ENCODE results near the gene SLC25A23.

The SLC25A23 gene

GRCh38 chr19:6481541-6482342, 22.1 kb upstream of the SLC25A23 start, which contains the start of gene DENND1C:
Gene DENND1C, minus strand, starts transcription at chr19:6481787. Its CDS starts 92 bp downstream, at chr19:6481695.
- DNase-seq: no peak

DNA sequence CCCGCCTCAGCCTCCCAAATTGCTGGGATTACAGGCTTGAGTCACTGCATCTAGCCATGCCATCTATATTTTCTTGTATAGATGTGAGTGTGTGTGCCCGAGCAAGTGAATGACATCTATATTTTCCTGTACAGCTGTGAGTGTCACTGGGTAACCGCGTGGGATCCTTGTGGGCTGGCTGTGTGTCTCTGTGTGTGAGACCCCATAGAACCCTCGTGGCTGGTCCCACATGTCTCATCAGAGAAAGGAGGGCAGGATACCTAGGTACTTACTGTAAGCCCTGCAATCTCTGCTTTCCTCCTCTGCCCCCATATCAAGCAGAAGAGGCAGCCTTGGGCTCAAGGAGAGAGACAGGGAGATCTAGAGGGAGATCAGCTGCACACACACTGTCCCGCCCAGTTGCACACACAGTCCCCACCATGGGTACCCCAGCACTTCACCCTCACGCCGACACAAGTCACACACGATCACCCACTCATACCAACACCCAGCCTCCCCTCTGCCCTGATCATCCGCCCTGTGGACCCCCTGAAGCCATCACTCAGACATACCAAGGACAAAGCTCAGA, 21.3 kb upstream of the SLC25A23 start:
- no peak for DNase-seq

GRCh38 chr19:6479836-6480398, 20.3 kb upstream of the SLC25A23 start:
- DNase-seq: no peak

DNA sequence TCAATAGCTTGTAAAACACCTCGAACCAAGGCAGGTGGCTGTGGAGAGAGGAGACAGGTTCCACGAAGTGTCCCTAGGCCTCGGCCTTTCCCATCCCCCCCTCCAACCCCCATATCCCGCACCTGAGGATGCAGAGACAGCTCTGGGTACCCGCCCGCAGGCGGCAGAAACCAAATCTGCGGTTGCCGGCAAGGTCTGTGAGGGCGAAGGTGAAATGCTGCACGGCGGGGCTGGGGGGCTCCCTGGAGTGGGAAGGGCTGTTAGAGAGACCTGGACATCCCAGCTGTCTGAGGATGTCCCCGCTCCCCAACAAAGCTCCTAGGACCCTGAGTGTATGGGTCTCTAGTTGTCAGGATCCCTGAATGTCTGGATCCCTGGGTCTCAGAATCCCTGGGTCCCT, 19.2 kb upstream of the SLC25A23 start:
- DNase-seq: no peak

- DNase-seq: no peak
Observed at GRCh38 chr19:6476896-6477431, 17.4 kb upstream of the SLC25A23 start.

GRCh38 chr19:6476155-6476895, 16.7 kb upstream of the SLC25A23 start:
- no peak for DNase-seq

GRCh38 chr19:6475321-6476108, 15.9 kb upstream of the SLC25A23 start:
- no peak for DNase-seq

DNA sequence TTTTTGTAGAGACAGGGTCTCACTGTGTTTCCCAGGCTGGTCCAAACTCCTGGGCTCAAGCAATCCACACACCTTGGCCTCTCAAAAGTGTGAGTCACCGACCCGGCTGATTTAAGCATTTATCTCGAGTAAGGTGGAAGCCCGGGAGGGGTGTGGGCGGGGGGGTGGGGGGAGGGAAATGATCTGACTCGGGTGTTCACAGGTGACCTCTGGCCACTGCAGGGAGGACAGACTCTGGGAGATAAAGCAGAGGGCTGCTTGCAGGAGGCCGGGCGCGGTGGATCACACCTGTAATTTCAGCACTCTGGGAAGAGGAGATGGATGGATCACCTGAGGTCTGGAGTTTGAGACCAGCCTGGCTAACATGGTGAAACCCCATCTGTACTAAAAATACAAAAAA, 14.1 kb upstream of the SLC25A23 start:
- DNase-seq: no peak

DNA sequence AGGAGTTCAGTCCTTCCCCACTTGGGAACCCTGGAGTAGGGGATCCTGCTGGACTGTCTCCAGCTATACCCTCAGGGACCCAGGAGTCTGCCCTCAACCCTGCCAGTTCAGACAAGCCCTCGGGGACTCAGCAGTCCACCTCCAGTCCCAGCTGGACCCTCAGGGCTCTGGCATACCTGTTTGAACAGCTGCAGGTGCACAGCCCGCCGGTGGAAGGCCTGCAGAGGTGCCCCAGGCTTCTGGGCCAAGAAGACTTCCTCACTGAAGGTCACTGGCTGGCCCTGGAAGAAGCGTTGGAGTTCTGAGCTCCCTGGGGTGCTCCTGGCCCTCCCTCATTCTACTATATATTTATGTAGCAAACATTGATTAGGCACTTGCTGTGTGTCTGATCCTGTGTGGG, 13.1 kb upstream of the SLC25A23 start:
- DNase-seq: no peak

DNA sequence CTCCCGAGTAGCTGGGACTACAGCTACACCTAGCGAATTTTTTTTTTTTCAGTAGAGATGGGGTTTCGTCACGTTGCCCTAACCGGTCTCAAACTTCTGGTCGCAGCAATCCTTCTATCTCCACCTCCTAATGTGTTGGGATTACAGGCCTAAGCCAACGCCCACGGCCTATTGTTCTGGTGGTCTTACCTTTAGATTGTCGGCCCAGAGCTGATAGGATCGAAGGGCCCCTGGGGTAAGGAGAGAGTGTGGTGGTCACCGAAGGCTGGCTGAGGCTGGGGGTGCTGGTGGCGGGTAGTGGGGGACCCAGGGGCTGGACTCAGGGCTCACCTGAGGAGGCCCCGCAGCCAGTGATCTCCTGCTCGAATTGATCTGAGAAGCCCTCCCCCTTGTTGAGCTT, 11.5 kb upstream of the SLC25A23 start:
- no peak for DNase-seq

GRCh38 chr19:6470173-6470572, 10.6 kb upstream of the SLC25A23 start:
- DNase-seq: no peak

- DNase-seq: no peak
Observed at GRCh38 chr19:6467384-6467783, 7.8 kb upstream of the SLC25A23 start.

GRCh38 chr19:6466526-6467248, 7.1 kb upstream of the SLC25A23 start:
- DNase-seq: no peak

GRCh38 chr19:6465663-6466062, 6.1 kb upstream of the SLC25A23 start:
- no peak for DNase-seq

GRCh38 chr19:6465006-6465405, 5.4 kb upstream of the SLC25A23 start:
- no peak for DNase-seq

- no peak for DNase-seq
Observed at GRCh38 chr19:6464070-6464873, 4.7 kb upstream of the SLC25A23 start, which contains the start of gene CRB3. Gene CRB3, plus strand, starts transcription at chr19:6464271. Its CDS starts 431 bp downstream, at chr19:6464702.

DNA sequence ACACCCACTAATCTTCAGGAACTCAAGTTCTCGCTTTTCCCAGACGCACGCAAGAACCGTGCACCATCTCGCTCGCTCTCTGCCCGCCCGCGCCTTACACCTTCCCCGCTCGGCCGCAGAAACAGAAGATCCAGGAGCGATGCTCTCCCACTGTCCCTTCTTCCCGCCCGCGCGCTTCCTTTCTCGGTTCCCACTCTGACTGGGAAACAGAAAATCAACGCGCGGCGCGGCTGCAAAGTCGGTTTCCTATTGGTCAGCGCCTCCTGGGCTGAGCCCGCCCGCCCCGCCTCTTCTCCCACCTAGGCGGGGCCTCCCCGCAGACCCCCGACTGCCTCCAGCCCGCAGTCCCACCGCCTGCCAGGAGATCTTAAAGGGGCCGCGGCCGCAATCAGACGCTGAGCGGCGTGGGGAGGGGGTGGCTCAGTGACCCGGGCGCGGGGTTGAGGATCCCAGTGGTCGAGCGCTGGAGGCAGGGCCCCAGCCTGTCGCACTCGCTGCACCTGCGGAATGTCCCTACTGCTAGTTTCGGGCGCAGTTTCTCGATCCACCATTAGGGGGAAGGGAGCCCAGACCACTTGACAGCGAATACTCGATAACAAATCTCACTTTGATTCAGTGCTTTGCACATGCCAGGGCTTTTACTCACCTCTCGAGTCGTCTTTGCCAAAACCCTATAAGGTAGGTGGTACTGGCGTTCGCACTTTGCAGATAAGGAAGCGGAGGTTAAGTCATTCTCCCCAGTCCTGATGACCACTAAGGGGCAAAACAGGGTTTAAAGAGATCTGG, 700 bp upstream of the SLC25A23 start:
- DNase-seq: peak; percentile 96

DNA sequence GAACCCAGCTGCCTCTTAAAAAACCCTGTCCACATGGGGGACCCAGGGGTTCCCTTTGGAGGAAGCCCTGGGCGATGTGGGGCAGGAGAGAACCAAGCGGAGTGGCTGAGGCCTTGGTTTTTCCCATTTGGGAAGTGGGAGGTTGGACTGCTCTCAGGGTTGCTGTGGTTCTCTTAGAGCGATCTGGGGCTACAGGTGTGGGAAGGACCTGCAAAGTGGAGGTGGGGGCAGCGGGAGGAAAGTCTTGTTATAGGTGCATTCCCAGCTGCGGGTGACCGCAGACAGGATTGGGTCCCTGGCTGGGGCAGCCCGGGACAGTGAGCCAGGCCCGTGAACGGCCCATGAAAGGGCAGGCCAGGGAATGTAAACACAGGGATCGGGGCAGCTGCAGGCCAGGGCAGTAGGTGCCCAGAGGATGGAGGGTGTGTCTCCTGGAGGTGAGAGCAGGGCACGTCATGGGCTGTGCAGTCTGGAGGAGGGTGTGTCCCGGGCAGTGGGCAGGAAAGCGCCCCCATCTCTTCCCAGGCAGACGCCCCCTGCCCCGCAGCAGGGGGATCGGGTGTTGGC, 814 bp downstream of the SLC25A23 start:
- no peak for DNase-seq

DNA sequence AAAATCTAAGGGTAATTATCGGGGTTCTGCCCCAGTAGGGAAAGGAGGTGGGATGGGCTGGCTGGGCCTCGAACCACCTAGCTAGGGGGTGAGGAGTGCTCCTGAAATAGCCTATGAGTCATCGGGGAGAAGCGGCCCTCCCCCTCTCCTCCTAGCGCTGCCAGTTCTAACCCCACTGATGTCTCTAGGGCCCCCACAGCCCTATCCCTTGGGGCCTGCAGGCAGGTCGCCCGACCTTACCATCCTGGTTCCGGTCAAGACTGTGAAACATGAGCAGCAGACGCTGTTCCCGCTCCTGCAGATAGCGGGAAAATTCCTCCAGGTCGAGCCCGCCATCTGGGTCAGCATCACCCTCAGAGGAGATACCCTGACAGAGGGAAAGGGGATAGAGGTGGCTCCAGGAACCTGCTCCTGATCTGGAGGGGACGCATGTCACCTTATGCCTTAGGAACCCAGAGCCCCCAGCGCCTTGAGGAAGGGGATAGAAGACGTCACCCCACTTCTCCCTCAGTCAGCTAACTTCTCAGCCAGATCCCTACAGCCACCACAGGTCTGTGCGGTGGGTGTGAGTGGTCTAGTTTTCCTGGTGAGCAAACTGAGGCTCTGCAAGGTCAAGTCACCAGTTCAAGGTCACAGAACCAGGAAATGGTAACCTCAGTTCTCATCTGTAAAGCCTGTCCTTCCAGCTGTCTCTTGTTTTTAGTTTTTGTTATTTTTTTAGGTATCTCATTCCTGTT, 1.5 kb downstream of the SLC25A23 start:
- DNase-seq: no peak
